ENCODE measurements around the gene SLC39A10.

DNA sequence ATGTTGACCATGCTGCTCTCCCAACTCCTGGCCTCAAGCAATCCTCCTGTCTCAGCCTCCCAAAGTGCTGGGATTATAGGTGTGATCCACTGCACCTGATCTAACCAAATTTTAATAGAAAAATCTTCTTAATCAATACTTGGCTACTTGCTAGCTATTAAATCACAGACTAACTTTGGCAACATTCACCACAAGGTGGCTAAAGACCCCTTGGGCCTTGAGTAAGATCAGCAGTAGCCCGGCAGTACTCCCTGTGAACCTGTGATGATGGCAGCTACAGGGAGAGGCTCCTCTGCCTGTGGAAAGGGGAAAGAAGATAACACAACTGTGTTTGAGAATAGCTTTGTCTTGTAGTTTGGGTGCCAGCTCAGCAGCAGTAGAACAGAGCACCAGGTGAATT lies 102.9 kb downstream of the SLC39A10 start:
- TF ChIP-seq POLR2A (IDR thresholded peaks at IDR 0.05) = no peak
- TF ChIP-seq, protein P1, sequence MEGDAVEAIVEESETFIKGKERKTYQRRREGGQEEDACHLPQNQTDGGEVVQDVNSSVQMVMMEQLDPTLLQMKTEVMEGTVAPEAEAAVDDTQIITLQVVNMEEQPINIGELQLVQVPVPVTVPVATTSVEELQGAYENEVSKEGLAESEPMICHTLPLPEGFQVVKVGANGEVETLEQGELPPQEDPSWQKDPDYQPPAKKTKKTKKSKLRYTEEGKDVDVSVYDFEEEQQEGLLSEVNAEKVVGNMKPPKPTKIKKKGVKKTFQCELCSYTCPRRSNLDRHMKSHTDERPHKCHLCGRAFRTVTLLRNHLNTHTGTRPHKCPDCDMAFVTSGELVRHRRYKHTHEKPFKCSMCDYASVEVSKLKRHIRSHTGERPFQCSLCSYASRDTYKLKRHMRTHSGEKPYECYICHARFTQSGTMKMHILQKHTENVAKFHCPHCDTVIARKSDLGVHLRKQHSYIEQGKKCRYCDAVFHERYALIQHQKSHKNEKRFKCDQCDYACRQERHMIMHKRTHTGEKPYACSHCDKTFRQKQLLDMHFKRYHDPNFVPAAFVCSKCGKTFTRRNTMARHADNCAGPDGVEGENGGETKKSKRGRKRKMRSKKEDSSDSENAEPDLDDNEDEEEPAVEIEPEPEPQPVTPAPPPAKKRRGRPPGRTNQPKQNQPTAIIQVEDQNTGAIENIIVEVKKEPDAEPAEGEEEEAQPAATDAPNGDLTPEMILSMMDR (IDR thresholded peaks at IDR 0.05 in 4 of 5, conservative IDR thresholded peaks at IDR 0.05 in 1 of 5) = no peak
